ENCODE results near the gene SPAG16.
"Not testable (repeated sequence)": the region's sequence is repeated elsewhere in the genome, so short reads cannot be mapped to it uniquely, and the experiment has no call there.

The SPAG16 gene

DNA sequence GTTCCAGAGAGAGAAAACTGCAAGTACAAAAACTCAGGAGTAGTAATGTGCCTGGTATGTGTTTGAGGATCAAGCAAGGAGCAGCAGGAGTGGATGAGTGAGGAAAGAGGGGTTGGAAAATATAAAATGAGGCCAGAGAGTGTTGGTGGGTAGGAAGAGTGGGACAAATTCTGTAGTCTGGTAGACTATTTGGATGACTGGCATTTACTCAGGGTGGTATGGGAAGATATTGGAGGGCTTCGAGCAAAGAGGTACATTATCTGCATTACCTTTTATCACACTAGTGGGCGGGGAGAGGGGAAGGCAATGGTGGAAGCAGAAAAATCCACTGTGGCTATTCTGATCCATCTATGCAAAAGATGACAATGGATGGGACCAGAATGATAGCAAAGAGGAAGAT lies 744.9 kb downstream of the SPAG16 start:
- Histone ChIP-seq H3K27me3 (ENCODE audit: control insufficient read depth, insufficient read depth, low read length) (no peaks in the 10 kb centered on the region), H3K4me1 (ENCODE audit: control insufficient read depth, insufficient read depth, low read length) (no peaks in the 10 kb centered on the region), H3K27ac (ENCODE audit: low read depth, low read length) (no peak overlapping the region), H3K4me3 (ENCODE audit: low read depth, low read length) (no peak overlapping the region), H3K36me3 (ENCODE audit: control insufficient read depth, insufficient read depth, low read length) (no peaks in the 10 kb centered on the region), H3K9ac (ENCODE audit: low read depth, low read length) (no peak overlapping the region), H3K9me3 (ENCODE audit: control insufficient read depth, insufficient read depth, low read length) (no peaks in the 10 kb centered on the region)

- Histone ChIP-seq H3K4me1 (ENCODE audit: control insufficient read depth, insufficient read depth, low read length) (no peaks in the 10 kb centered on the region), H3K9ac (ENCODE audit: low read depth, low read length) (no peak overlapping the region), H3K9me3 (ENCODE audit: control insufficient read depth, insufficient read depth, low read length) (no peaks in the 10 kb centered on the region), H3K4me3 (ENCODE audit: low read depth, low read length) (no peak overlapping the region), H3K27ac (ENCODE audit: low read depth, low read length) (no peak overlapping the region), H3K36me3 (ENCODE audit: control insufficient read depth, insufficient read depth, low read length) (no peaks in the 10 kb centered on the region), H3K27me3 (ENCODE audit: control insufficient read depth, insufficient read depth, low read length) (no peaks in the 10 kb centered on the region)
These were observed 747.3 kb downstream of the SPAG16 start for GRCh38 chr2:214031566-214031965.

DNA sequence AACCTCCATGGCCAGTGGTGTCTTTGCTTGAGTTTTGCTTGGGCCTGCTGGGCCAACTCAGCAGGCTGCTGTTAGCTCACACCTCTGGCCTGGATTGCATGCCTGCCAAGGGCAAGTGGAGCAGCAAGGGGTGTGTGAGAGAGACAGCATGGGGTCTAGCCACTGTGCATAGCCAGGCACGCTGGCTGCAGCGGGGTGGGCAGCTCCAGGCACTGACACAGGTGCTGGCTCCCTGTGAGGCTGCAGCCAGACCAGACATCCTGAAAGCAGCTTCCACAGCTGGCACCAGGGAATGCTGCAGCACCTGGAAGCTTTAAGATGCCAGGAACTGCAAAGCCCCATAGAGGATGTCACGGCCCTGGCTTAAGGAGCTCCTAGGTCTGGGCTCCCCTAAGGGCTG lies 750.2 kb downstream of the SPAG16 start:
- H3K27ac ChIP-seq (ENCODE audit: low read depth, low read length) = no peak overlapping the region
- no peak overlapping the region for H3K4me3 ChIP-seq (ENCODE audit: low read depth, low read length)
- no peak overlapping the region for H3K9ac ChIP-seq (ENCODE audit: low read depth, low read length)
- no peaks in the 10 kb centered on the region for H3K9me3 ChIP-seq (ENCODE audit: control insufficient read depth, insufficient read depth, low read length)
- no peaks in the 10 kb centered on the region for H3K36me3 ChIP-seq (ENCODE audit: control insufficient read depth, insufficient read depth, low read length)
- H3K27me3 ChIP-seq (ENCODE audit: control insufficient read depth, insufficient read depth, low read length) = no peaks in the 10 kb centered on the region
- no peaks in the 10 kb centered on the region for H3K4me1 ChIP-seq (ENCODE audit: control insufficient read depth, insufficient read depth, low read length)

- Histone ChIP-seq H3K36me3 (ENCODE audit: control insufficient read depth, insufficient read depth, low read length) (no peaks in the 10 kb centered on the region), H3K27ac (ENCODE audit: low read depth, low read length) (no peak overlapping the region)
These were observed 751.0 kb downstream of the SPAG16 start for GRCh38 chr2:214035091-214035852.

DNA sequence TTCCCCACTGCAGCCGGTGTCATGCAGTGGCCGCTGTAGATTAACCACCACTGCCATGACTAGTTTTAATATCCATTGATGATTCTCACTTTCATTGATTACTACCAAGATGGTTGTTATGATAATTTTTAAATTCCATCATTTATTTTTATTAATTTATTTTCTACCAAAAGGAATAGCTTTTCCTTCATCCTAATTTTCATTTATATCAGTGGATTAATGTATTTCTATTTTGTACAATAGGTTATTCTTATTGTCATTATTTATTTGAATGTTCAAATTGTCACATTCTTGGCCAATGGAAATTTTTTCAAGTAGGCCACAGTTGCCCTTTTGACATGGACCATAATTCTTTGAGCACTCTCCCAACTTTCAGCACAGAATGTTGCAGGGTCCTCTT lies 751.7 kb downstream of the SPAG16 start:
- Histone ChIP-seq H3K4me3 (ENCODE audit: low read depth, low read length) (no peak overlapping the region), H3K9me3 (ENCODE audit: control insufficient read depth, insufficient read depth, low read length) (peaks cover 4% of the 10 kb centered on the region; the same call in 1 of the 2 replicates), H3K36me3 (ENCODE audit: control insufficient read depth, insufficient read depth, low read length) (no peaks in the 10 kb centered on the region), H3K27me3 (ENCODE audit: control insufficient read depth, insufficient read depth, low read length) (no peaks in the 10 kb centered on the region), H3K27ac (ENCODE audit: low read depth, low read length) (no peak overlapping the region), H3K9ac (ENCODE audit: low read depth, low read length) (no peak overlapping the region), H3K4me1 (ENCODE audit: control insufficient read depth, insufficient read depth, low read length) (no peaks in the 10 kb centered on the region)

More at GRCh38 chr2:214035091-214035852, 751.0 kb downstream of the SPAG16 start:
- Histone ChIP-seq H3K4me3 (ENCODE audit: low read depth, low read length) (no peak overlapping the region), H3K9ac (ENCODE audit: low read depth, low read length) (no peak overlapping the region), H3K4me1 (ENCODE audit: control insufficient read depth, insufficient read depth, low read length) (no peaks in the 10 kb centered on the region), H3K27me3 (ENCODE audit: control insufficient read depth, insufficient read depth, low read length) (no peaks in the 10 kb centered on the region), H3K9me3 (ENCODE audit: control insufficient read depth, insufficient read depth, low read length) (no peaks in the 10 kb centered on the region)

DNA sequence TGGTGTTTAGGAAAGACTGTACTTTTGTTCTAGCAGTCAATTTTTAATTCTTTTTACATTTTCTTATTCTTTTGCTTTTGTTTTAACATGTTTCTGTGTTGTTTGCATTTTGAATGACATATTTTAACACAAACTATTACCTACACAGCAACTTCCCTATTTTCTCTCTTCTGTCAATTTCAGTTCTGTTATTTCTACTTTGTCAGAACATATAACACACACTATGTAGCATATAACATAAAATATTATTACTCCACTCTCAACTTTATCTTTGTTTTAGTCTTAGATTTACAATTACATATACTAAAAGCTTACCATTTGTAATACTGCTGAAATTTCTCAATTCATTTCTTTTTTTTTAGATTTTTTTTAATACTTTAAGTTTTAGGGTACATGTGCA lies 753.9 kb downstream of the SPAG16 start:
- H3K4me3 ChIP-seq (ENCODE audit: low read depth, low read length) = no peak overlapping the region
- H3K27ac ChIP-seq (ENCODE audit: low read depth, low read length) = no peak overlapping the region
- H3K4me1 ChIP-seq (ENCODE audit: control insufficient read depth, insufficient read depth, low read length) = no peaks in the 10 kb centered on the region
- H3K27me3 ChIP-seq (ENCODE audit: control insufficient read depth, insufficient read depth, low read length) = no peaks in the 10 kb centered on the region
- no peak overlapping the region for H3K9ac ChIP-seq (ENCODE audit: low read depth, low read length)
- no peaks in the 10 kb centered on the region for H3K36me3 ChIP-seq (ENCODE audit: control insufficient read depth, insufficient read depth, low read length)
- peaks cover 4% of the 10 kb centered on the region; the same call in 1 of the 2 replicates for H3K9me3 ChIP-seq (ENCODE audit: control insufficient read depth, insufficient read depth, low read length)

DNA sequence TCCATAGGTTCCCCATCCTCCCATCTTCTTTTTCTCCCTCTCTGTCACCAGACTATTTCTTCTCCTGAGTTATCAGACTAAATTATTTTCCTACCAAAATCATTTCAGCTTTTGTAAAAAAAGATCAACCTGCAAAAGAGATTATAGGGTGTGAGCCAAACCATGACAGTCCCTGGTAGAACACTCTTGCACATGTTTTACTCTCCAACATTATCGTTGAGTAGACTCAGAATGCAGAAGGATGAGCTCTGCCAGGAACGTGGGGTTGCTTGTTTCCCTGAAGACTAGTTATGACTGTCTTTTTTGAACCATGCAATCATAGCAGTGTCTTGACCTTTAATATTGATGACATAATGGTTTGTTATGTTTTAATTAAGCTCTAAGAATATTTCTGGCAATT lies 766.5 kb downstream of the SPAG16 start:
- Histone ChIP-seq H3K27me3 (ENCODE audit: control insufficient read depth, insufficient read depth, low read length) (no peaks in the 10 kb centered on the region), H3K9me3 (ENCODE audit: control insufficient read depth, insufficient read depth, low read length) (no peaks in the 10 kb centered on the region), H3K9ac (ENCODE audit: low read depth, low read length) (no peak overlapping the region), H3K36me3 (ENCODE audit: control insufficient read depth, insufficient read depth, low read length) (no peaks in the 10 kb centered on the region), H3K4me1 (ENCODE audit: control insufficient read depth, insufficient read depth, low read length) (no peaks in the 10 kb centered on the region), H3K27ac (ENCODE audit: low read depth, low read length) (no peak overlapping the region), H3K4me3 (ENCODE audit: low read depth, low read length) (no peak overlapping the region)

DNA sequence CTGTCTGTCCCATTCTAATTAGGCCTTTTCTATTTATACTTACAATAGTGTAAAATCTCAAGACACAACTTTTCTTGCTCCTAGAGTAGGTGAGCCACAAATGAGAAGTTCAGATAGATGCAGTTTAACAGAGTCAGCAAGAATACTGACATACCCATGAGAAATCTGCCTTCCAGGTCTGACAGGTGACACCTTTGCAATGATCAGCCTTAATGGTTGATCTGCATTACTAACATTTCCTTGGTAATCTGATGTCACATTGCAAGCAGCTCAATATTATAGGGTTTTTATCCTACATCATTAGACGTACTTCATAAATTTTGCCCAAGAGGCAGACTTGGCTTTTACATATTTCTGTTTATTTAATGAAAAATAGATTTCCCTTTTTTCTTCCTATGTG lies 767.3 kb downstream of the SPAG16 start:
- H3K9ac ChIP-seq (ENCODE audit: low read depth, low read length) = no peak overlapping the region
- H3K36me3 ChIP-seq (ENCODE audit: control insufficient read depth, insufficient read depth, low read length) = no peaks in the 10 kb centered on the region
- H3K27ac ChIP-seq (ENCODE audit: low read depth, low read length) = no peak overlapping the region
- H3K27me3 ChIP-seq (ENCODE audit: control insufficient read depth, insufficient read depth, low read length) = no peaks in the 10 kb centered on the region
- H3K4me3 ChIP-seq (ENCODE audit: low read depth, low read length) = no peak overlapping the region
- no peaks in the 10 kb centered on the region for H3K4me1 ChIP-seq (ENCODE audit: control insufficient read depth, insufficient read depth, low read length)
- H3K9me3 ChIP-seq (ENCODE audit: control insufficient read depth, insufficient read depth, low read length) = no peaks in the 10 kb centered on the region

- no peaks in the 10 kb centered on the region for H3K4me1 ChIP-seq (ENCODE audit: control insufficient read depth, insufficient read depth, low read length)
- no peak overlapping the region for H3K4me3 ChIP-seq (ENCODE audit: low read depth, low read length)
- H3K27me3 ChIP-seq (ENCODE audit: control insufficient read depth, insufficient read depth, low read length) = no peaks in the 10 kb centered on the region
- no peaks in the 10 kb centered on the region for H3K36me3 ChIP-seq (ENCODE audit: control insufficient read depth, insufficient read depth, low read length)
- H3K9ac ChIP-seq (ENCODE audit: low read depth, low read length) = no peak overlapping the region
- no peaks in the 10 kb centered on the region for H3K9me3 ChIP-seq (ENCODE audit: control insufficient read depth, insufficient read depth, low read length)
- no peak overlapping the region for H3K27ac ChIP-seq (ENCODE audit: low read depth, low read length)
These were observed 768.0 kb downstream of the SPAG16 start for GRCh38 chr2:214052235-214052634.

DNA sequence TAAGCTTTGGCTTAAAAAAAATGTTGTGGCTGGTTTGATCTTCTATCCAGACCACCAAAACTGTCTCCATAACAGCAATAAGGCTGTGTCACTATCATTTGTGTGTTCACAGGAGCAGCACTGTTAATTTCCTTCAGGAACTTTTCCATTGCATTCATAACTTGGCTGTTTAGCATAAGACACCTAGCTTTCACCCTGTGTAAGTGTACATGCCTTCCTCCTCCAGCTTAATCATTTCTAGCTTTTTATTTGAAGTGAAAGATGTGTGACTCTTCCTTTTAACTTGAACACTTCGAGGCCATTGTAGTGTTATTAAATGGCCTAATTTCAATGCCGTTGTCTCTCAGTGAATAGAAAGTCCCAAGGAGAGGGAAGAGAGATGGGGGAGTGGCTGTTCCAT lies 773.7 kb downstream of the SPAG16 start:
- Histone ChIP-seq H3K4me3 (ENCODE audit: low read depth, low read length) (no peak overlapping the region), H3K9ac (ENCODE audit: low read depth, low read length) (no peak overlapping the region), H3K27ac (ENCODE audit: low read depth, low read length) (no peak overlapping the region), H3K4me1 (ENCODE audit: control insufficient read depth, insufficient read depth, low read length) (no peaks in the 10 kb centered on the region), H3K36me3 (ENCODE audit: control insufficient read depth, insufficient read depth, low read length) (no peaks in the 10 kb centered on the region), H3K27me3 (ENCODE audit: control insufficient read depth, insufficient read depth, low read length) (no peaks in the 10 kb centered on the region), H3K9me3 (ENCODE audit: control insufficient read depth, insufficient read depth, low read length) (no peaks in the 10 kb centered on the region)

DNA sequence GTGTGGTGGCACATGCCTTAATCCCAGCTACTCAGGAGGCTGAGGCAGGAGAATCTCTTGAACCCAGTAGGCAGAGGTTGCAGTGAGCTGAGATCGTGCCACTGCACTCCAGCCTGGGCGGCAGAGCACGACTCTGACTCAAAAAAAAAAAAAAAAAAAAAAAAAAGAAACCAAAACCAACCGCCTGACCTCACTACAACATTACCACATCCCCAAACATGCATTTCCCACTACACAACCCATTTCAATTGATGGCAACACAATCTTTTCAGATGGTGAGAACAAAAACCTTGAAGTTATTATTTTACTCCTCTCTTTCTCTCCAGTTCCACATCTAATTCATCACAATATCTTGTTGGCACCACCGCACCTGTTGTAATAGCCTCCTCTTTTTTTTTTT lies 778.0 kb downstream of the SPAG16 start:
- H3K27ac ChIP-seq (ENCODE audit: low read depth, low read length); H3K27me3 ChIP-seq (ENCODE audit: control insufficient read depth, insufficient read depth, low read length); H3K4me3 ChIP-seq (ENCODE audit: low read depth, low read length); H3K36me3 ChIP-seq (ENCODE audit: control insufficient read depth, insufficient read depth, low read length); H3K9ac ChIP-seq (ENCODE audit: low read depth, low read length); H3K9me3 ChIP-seq (ENCODE audit: control insufficient read depth, insufficient read depth, low read length): not testable (repeated sequence)
- peaks cover 12% of the 10 kb centered on the region; the same call in 1 of the 2 replicates for H3K4me1 ChIP-seq (ENCODE audit: control insufficient read depth, insufficient read depth, low read length)
